Left cardiac atrium (tissue), 4 donors: Measurements from ENCODE around the gene FYB1. TPM values are rescaled to one million over a fixed set of nuclear protein-coding genes. Genes with fewer than 3 reads are reported as not detected.
"Not testable (repeated sequence)": the region's sequence is repeated elsewhere in the genome, so short reads cannot be mapped to it uniquely, and the experiment has no call there.

Experiments
- ATAC-seq, 2 donors: fragments of 200-7000 bp; cut with Tn5 transposase; one replicate each; pipeline ENCODE4 v1.9.1; 2020; ENCODE audit warnings: mild to moderate bottlenecking in 2 of 2, moderate library complexity in 2 of 2
- DNase-seq: peaks from one replicate; pipeline ENCODE4 v3.0.0-alpha.2; 2020
- intact Hi-C, 2 donors: fragments of 100-400 bp; cut with DNase I; formaldehyde crosslinking; loops; one replicate each; pipeline versions ENCODE4 v1.14.1 to v1.15.1; 2022 to 2023
- total RNA-seq, 2 donors: library from RNA; stranded (reverse); fragmentation: NEBNext Ultra II Directional; extraction: Animal tissue kit (Norgen Biotek cat#: 25700); gene quantifications; one replicate each; pipeline ENCODE4 v1.2.1, GENCODE V29; 2021
- donor health status: DM: no; HTN: yes; CAD: no.
- donor health status: DM: no; HTN: yes; CAD: no; lungs with severe emphysema.
- donor health status: DM: yes; HTN: yes; CAD: no.
- donor health status: Dilated cardiomyopathy.

Gene FYB1
- total RNA-seq, 2 donors from 2014 or later, result 5.0 to 13.4 TPM

DNA sequence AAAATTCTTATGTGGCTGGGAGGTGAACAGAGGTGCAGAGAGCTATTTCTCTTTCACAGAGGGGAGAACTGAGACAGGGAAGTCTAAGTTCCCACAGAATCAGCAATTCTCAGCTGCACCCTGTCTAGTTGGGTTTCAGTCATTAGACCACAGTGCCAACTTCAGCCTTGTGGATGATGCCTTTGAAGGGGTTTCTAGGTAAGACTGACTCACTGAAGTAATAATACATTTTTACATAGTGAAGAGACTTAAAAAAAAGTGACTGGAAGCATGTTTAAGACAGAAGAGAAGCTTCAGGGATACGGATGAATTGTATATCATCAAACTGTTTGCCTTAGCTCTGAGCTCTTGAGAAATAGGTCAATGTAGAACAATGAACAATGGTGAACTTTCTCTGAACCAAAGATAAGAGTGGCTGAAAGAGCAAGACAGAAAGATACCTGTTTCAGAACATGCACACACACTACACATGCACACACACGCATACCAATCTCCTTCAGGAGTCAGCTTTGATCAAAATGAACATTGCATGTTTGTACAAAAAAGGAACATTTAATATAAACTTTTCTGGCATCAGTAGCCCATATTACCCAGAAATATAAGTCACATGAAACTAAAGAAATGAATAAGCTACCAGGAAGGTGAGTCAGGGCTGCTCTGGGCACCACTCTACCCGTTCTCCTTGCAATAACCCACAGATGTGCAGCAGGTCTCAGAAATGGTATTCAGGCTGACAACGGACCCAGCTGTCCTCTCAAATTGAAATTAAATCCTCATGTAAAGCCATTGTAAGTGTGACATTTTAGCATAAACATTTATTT, 12.6 kb upstream of the FYB1 start:
- intact Hi-C loops, result no loop called here
- DNase-seq (no peak), ATAC-seq (no peak)

DNA sequence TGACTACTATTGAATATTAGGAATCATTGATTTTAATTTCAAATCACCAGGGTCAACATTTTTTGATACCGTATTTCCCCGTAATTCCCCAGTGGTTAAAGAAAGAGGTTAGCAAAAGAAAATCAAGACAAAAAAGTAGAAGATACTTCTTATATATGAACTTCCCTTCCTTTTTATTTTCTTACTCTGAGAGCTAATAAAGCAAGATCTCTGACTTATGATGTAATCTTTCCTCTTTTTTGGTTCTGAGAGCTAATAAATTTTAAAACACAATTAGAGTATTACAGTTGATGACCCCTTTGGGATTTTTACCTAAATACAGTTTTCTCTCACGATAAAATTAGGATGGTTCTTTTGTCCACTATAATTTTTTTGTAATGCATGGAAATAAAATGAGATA, 9.2 kb upstream of the FYB1 start:
- intact Hi-C loops, result loop anchor here in 1 of 2 donors (10.0 kb wide), 1 partner anchor 346 kb away; no protein-coding TSS in a partner anchor
- no peak for ATAC-seq
- DNase-seq, result no peak

DNA sequence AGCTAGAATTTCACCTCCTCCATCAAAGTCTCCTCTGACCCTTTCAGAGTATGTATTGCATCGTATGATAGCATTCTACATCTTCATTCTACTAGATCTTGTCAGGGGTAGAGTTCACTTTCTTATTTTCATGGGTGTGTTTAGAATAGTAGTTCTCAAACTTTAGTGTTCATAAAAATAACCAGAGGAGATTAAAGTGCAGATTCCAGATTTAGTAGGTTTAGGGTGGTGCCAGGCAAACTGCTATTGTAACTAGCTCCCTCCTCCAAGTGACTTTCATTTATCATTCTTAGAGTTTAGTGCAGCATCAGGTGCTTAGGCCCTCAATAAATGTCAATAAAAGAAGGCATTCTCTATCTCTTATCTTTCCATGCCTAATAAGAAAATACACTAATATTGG, 7.2 kb upstream of the FYB1 start:
- ATAC-seq (no peak), DNase-seq (no peak)
- intact Hi-C loops, result loop anchor here in 1 of 2 donors (10.0 kb wide), 1 partner anchor 348 kb away; no protein-coding TSS in a partner anchor

DNA sequence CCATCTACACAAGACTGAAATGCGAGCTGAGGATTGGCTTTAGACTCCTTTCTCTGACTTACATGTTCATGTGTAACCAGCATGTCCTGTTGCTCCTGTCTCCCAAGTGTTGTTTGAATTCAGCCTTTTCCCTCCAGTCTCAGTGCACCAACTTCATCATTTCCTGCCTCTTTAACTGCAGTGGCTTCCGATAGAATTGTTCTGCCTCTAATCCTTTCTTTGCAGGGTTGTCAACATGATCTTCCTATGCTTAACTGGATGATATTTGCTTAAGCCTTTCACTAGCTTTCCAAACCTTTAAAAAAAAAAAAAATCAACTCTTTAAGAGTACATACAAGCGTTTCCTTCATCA, 6.7 kb upstream of the FYB1 start:
- ATAC-seq, result no peak
- no peak for DNase-seq
- intact Hi-C loops, result loop anchor here in 1 of 2 donors (10.0 kb wide), 1 partner anchor 349 kb away; no protein-coding TSS in a partner anchor

DNA sequence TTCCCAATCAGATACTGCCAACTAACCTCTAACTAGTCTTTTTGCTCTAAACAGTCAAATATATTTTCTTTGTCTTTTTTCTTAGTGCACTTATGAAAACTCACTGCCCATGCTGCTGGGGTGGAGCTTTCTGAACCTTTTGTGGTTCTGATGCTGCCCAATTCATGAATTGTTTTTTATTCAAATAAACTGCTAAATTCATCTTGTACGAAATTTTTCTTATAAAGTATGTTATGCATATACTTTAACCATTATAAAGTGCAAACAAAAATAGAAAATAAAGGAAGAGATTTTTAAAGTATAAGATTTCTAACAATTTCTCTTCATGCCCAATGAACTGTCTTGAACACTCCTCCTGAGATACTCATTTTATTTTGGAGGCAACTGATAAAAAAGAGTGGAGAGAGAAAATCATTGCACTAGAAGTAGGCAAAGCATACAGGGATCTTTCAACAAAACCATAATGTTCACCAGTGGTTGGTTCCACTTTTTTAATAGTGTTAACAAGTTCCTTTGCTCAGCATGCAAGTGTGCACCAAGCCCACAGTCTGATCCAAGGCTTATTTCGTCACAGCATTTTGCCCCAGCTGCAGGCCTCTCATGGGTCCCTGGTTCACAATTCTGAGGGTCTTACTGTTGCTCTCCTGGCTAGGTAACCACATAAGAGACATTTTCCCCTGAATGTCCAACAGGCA, 6.2 kb upstream of the FYB1 start:
- DNase-seq, result no peak
- ATAC-seq, result no peak
- intact Hi-C loops, result loop anchor here in 1 of 2 donors (10.0 kb wide), 1 partner anchor 349 kb away; no protein-coding TSS in a partner anchor

DNA sequence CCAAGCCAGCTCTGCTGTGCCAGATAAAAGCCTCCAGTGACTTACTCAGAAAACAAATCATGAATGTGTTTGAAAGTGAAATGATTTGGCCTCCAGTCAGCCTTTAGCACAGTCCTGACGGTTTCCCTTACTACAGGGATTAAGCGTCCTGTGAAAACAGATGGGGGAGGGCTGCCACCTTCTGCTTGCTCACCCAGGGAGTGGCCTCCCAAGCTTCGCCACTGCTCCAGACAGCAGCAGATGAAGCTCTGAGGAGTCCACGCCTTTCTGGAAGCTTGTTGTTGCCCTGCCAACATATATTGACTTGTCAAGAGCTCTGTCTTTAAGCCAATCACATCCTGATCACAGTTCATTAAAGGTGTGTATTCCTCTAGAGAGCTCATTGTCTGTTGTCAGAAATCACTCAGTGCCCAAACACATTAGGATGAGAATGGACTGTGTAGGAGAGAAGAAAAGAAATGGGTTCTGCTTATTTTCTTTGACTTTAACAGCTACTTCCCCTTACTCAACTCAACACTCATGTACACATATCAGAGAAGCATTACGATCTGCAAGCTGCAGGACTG, 4.9 kb upstream of the FYB1 start:
- DNase-seq (no peak), ATAC-seq (peak in 1 of 2 donors; percentile 78)
- intact Hi-C loops, result loop anchor here in 1 of 2 donors (10.0 kb wide), 1 partner anchor 351 kb away; no protein-coding TSS in a partner anchor

- ATAC-seq (no peak), DNase-seq (no peak)
- intact Hi-C loops, result loop anchor here in 1 of 2 donors (10.0 kb wide), 1 partner anchor 351 kb away; no protein-coding TSS in a partner anchor
These were observed 4.3 kb upstream of the FYB1 start for GRCh38 chr5:39223565-39224156.

DNA sequence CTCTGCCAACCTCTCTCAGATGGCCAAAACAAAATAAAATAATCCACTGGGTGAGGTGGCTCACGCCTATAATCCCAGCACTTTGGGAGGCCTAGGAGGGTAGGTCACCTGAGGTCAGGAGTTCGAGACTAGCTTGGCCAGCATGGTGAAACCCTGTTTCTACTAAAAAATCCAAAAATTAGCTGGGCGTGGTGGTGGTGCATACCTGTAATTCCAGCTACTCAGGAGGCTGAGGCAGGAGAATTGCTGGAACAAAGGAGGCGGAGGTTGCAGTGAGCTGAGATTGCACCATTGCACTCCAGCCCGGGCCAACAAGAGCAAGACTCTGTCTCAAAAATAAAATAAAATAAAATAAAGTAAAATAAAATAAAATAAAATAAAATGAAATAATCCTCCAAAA, 2.3 kb upstream of the FYB1 start:
- not testable (repeated sequence) for ATAC-seq, DNase-seq
- intact Hi-C loops, result loop anchor here in 1 of 2 donors (10.0 kb wide), 1 partner anchor 353 kb away; no protein-coding TSS in a partner anchor

GRCh38 chr5:39220280-39221030, 1.1 kb upstream of the FYB1 start:
- ATAC-seq, result no peak
- intact Hi-C loops, result loop anchor here in 1 of 2 donors (10.0 kb wide), 1 partner anchor 354 kb away; no protein-coding TSS in a partner anchor

GRCh38 chr5:39218482-39219402, 621 bp downstream of the FYB1 start:
- peak; percentile 22 to 54 for ATAC-seq
- DNase-seq, result no peak
- intact Hi-C loops, result loop anchor here in 1 of 2 donors (5.0 kb wide), 2 partner anchors 329 to 354 kb away; no protein-coding TSS in a partner anchor

More at GRCh38 chr5:39220280-39221030, 1.1 kb upstream of the FYB1 start:
- DNase-seq, result no peak

GRCh38 chr5:39217365-39218281, 1.7 kb downstream of the FYB1 start:
- DNase-seq (peak; percentile 75), ATAC-seq (peak; percentile 70 to 83)
- intact Hi-C loops, result loop anchor here in 1 of 2 donors (5.0 kb wide), 2 partner anchors 330 to 355 kb away; no protein-coding TSS in a partner anchor

DNA sequence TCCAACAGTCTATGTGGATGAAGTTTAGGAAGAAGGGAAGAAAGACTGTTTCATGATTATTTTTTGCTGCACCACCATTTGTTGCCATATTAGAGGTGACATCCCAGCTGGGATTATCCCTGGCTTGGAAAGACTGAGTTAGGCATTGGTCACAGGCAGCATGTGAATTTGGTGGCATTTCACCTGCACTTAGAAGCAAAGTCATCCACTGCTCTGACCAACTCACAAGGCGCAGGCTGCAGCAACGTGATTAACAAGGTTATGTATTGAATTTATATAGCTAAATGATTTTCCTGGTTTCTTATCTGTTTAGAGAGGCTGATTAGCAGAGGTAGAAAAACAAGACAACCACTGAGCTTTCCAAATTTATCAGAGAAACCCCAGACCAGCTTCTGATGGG, 2.7 kb downstream of the FYB1 start:
- DNase-seq (no peak), ATAC-seq (no peak)
- intact Hi-C loops, result loop anchor here in 1 of 2 donors (5.0 kb wide), 2 partner anchors 331 to 356 kb away; no protein-coding TSS in a partner anchor

DNA sequence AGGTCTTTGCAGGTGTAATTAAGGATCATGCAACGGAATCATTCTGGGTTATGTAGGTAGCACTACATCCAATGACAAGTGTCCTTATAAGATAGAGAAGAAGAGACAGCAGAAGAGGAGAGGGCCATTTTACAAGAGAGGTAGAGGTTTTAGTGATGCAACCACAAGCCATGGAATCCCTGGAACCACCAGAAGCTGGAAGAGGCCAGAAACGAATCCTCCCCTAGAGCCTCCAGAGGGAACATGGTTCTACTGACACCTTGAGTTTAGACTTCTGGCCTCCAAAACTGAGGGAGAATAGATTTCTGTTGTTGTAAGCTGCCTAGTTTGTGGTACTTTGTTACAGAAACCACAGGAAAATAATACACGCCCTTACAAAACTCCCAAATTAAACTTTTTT, 3.5 kb downstream of the FYB1 start:
- no peak for DNase-seq
- intact Hi-C loops, result loop anchor here in 1 of 2 donors (5.0 kb wide), 2 partner anchors 331 to 356 kb away; no protein-coding TSS in a partner anchor

GRCh38 chr5:39214912-39215709, 4.3 kb downstream of the FYB1 start:
- no peak for DNase-seq
- intact Hi-C loops, result loop anchor here in 1 of 2 donors (5.0 kb wide), 2 partner anchors 332 to 357 kb away; no protein-coding TSS in a partner anchor
- no peak for ATAC-seq

More for the DNA sequence above, 3.5 kb downstream of the FYB1 start:
- no peak for ATAC-seq
